NCI-H345 (cell line): Measurements from ENCODE around the gene SSC5D.

Experiments
- DNase-seq: peaks from one replicate; lab custom pipeline; 2025; lab: John Stamatoyannopoulos, UW

SSC5D gene

GRCh38 chr19:55473225-55474012, 14.8 kb upstream of the SSC5D start:
- no peak for DNase-seq

GRCh38 chr19:55474269-55475265, 13.7 kb upstream of the SSC5D start:
- DNase-seq = no peak

- DNase-seq = peak; percentile 96
Measured at GRCh38 chr19:55476100-55476775, 12.0 kb upstream of the SSC5D start, which contains the start of gene ZNF628. Gene ZNF628 (plus strand): TSS chr19:55476617. CDS start chr19:55479911, 3,294 bp downstream.

DNA sequence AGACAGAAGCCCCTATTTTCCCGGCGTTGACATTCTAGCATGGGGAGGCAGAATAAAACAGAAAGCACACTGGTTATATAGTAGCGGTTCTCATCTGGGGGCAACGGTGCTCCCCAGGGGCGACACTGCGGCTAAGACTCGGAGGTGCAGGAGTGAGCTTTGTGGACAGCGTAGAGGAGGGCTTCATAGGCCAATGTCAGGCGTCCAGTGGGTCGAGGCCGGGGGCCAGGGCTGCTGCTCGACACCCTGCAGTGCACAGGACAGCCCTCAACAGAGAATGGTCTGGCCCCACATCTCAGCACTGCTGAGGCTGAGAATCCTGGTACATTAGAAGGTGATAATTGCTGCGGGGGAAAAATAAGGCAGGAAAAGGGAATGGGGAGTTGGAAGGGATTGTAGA, 10.3 kb upstream of the SSC5D start:
- DNase-seq = no peak

DNA sequence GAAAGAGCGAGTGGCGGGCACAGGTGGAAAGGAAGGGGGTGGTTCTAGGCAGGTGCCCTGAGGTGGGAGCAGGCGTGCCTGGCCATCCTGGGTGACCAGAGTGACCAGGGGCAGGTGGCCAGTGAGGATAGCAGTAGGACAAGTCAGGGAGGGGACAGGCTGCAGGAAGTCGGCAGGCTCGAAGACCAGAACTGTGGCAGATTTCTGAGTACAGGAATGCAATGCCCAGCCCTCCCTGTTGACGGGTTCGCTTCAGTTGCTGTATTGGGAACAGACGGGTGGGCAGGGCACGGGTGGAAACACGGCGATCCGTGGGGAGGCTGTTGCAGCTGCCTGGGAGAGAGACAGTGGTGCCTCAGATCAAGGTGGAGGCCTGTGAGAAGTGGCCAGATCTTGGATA, 9.9 kb upstream of the SSC5D start:
- no peak for DNase-seq

GRCh38 chr19:55479045-55479444, 9.2 kb upstream of the SSC5D start:
- no peak for DNase-seq

DNA sequence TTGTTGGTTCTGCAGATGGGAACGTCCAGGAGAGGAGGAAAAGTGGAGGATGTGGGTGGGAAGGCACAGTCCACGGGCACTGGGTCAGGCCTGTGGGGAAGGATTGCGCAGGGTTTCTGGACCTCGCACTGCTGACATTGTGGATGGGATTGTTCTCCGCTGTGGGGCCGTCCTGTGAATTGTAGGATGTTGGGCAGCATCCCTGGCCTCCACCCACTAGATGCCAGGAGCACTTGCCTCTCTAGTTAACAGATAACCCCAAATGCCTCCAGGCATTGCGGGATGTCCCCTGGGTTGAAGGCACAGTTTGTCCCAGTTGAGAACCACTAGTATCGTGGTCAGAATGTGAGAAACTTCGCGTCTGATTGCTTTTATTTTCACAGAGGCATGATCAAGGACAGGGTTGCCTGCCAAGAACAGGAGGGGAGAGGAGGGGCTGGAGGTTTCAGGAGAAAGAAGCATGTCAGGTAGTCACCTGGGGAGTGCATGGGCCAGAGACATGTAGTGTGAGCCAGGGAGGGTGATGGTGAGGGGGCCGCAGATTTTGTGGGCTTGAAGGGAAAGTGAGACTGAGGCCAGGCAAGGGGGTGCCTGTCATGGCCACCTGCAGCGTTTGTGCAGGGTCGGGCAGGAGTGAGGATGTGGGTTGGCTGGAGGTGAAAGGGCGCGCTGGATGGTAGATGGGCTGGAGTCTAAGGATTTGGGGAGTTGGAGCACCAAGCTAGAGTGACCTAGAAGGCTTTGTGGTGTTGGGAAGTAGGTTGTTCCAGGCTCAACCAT, 8.6 kb upstream of the SSC5D start:
- DNase-seq = no peak

DNA sequence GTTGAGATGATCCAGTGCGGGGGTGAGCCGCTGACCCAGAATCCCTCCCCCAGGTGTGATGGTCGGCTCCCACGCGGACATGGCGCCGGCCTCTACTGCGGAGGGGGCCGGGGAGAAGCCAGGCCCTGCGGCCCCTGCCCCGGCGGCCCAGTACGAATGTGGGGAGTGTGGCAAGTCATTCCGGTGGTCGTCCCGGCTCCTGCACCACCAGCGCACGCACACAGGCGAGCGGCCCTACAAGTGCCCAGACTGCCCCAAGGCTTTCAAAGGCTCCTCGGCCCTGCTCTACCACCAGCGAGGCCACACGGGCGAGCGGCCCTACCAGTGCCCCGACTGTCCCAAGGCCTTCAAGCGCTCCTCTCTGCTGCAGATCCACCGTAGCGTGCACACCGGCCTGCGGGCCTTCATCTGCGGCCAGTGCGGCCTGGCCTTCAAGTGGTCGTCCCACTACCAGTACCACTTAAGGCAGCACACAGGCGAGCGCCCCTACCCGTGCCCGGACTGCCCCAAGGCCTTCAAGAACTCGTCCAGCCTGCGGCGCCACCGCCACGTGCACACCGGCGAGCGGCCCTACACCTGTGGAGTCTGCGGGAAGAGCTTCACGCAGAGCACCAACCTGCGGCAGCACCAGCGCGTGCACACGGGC, 7.0 kb upstream of the SSC5D start:
- no peak for DNase-seq

DNA sequence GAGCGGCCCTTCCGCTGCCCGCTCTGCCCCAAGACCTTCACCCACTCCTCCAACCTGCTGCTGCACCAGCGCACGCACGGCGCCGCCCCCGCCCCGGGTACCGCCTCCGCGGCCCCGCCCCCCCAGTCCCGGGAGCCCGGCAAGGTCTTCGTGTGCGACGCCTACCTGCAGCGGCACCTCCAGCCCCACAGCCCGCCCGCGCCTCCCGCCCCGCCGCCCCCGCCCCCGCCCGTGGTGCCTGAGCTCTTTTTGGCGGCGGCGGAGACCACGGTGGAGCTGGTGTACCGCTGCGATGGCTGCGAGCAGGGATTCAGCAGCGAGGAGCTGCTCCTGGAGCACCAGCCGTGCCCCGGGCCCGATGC, 6.5 kb upstream of the SSC5D start:
- no peak for DNase-seq

GRCh38 chr19:55482156-55482961, 5.9 kb upstream of the SSC5D start:
- no peak for DNase-seq

- no peak for DNase-seq
Measured at GRCh38 chr19:55482967-55483705, 5.1 kb upstream of the SSC5D start.

DNA sequence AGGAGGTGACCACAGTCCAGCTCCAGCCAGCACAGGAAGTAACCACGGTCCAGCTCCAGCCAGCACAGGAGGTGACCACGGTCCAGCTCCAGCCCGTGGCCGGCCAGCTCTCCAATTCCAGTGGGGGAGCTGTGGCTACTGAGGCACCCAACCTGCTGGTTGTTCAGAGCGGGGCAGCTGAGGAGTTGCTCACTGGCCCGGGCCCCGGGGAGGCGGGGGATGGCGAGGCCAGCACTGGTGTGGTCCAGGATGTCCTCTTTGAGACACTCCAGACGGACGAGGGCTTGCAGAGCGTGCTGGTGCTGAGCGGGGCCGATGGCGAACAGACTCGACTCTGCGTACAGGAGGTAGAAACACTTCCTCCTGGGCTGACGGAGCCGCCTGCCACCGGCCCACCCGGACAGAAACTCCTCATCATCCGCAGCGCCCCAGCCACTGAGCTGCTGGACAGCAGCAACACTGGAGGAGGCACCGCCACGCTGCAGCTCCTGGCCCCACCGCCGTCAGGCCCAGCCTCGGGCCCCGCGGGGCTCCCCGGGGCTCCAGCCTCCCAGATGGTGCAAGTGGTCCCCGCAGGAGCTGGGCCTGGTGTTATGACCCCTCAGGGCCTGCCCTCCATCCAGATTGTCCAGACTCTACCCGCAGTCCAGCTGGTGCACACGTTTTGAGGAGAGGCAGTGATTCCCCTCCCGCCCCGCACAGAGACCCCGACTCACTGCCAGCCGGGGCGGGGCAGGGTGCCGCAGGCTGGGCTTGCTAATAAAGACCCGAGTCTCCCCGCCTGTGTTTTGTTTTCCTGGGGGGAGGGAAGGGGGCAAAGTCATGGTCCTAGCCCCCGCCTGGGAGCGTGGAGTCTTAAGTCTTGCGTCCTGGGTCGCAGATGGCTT, 4.3 kb upstream of the SSC5D start:
- no peak for DNase-seq

- DNase-seq = peak; percentile 67
Measured at GRCh38 chr19:55484593-55485438, 3.4 kb upstream of the SSC5D start, which contains the start of gene NAT14. Gene NAT14 (plus strand): TSS chr19:55485188. CDS start chr19:55485709, 521 bp downstream.

DNA sequence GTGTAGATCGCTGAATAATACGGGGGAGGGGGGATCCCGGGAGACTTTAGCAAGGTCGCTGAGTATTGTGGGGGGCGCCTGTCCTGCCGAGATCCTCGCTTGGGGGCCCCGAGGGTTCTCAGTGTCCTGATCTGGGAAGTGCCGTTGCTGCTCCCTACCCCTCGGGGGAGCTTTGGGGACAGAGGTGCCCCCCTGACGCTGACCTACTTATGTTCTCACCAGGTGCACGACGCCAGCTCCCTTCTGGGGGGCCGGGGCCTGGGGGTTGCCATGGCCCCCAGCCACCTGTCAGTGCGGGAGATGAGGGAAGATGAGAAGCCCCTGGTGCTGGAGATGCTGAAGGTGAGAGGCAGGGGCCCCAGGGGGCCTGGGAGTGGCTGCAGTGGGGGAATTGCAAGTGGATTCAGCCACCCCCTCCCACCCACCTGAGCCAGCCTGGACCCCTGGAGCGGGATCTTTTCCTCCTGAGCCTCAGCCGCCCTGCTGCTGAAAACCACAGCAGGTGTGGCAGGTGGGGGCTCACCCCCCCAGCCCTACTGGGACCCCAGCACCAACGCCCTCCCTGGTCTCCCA, 2.7 kb upstream of the SSC5D start:
- no peak for DNase-seq

DNA sequence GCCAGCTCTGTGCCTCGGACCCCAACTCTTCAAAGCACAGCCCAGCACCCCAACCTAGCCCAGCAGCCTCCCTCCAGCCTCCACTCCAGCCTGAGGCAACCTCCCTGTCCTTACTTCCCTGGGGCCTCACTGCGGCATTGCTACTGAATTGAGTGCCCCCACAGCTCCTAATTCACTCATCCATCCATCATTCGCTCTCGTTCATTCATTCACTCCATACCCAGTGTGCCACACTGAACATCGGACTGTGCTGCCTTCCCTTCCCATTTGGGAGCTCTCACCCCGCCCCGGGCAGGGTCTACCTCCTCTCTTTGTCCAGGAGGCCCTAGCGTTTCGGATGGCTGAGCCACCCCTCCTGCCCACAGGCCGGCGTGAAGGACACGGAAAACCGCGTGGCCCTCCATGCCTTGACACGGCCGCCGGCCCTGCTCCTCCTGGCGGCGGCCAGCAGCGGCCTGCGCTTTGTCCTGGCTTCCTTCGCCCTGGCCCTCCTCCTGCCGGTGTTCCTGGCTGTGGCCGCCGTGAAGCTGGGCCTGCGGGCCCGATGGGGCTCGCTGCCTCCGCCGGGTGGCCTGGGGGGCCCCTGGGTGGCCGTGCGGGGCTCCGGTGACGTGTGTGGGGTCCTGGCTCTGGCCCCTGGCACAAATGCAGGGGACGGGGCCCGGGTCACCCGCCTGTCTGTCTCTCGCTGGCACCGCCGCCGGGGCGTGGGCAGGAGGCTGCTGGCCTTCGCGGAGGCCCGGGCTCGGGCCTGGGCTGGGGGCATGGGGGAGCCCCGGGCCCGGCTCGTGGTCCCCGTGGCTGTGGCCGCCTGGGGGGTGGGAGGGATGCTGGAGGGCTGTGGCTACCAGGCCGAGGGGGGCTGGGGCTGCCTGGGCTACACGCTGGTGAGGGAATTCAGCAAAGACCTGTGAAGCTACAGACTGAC, 1.9 kb upstream of the SSC5D start:
- no peak for DNase-seq
